OCI-LY7 (cell line): ENCODE results near the gene NOM1. TPM values are rescaled to one million over a fixed set of nuclear protein-coding genes. Genes with fewer than 3 reads are reported as not detected.

Experiments used
- BruUV-seq: library from RNA; stranded (reverse); fragments of 400-500 nt; replicated peaks from 2 replicates; lab custom pipeline; 2021; lab: Mats Ljungman, UMichigan
- CTCF ChIA-PET: fragments of 300-600 bp; sonication (Branson Sonifier 250); formaldehyde crosslinking; loops from one replicate; lab custom pipeline; 2022; ENCODE audit warnings: antibody characterized with exemption; ENCODE audit not compliant: unreplicated experiment; lab: Charles Lee
- POLR2A ChIA-PET: fragments of 300-600 bp; sonication (Branson Sonifier 250); formaldehyde crosslinking; loops from one replicate; lab custom pipeline; 2022; ENCODE audit warnings: antibody characterized with exemption; lab: Charles Lee
- DNase-seq: peaks from one replicate; pipeline ENCODE4 v3.0.0-alpha.2; 2015; ENCODE audit warnings: low spot score
- H2AFZ ChIP-seq: fragments of 200-600 bp; sonication (generic), shearing (Covaris generic); 2 replicates; pipeline ENCODE4 v1.6.1; 2014; ENCODE audit warnings: mild to moderate bottlenecking, antibody characterized with exemption, low read length, moderate library complexity
- H3K27ac ChIP-seq: fragments of 200-600 bp; sonication (generic); 2 replicates; pipeline ENCODE4 v1.5.1; 2014; ENCODE audit warnings: mixed run types, low read depth, mild to moderate bottlenecking, moderate library complexity, low read length, inconsistent platforms; ENCODE audit not compliant: poor library complexity, severe bottlenecking
- H3K36me3 ChIP-seq: fragments of 200-600 bp; sonication (generic); 2 replicates; pipeline ENCODE4 v1.6.1; 2014; ENCODE audit warnings: mild to moderate bottlenecking, antibody characterized with exemption, low read length, moderate library complexity, mixed read lengths; ENCODE audit not compliant: insufficient read depth
- H3K4me1 ChIP-seq: fragments of 200-600 bp; sonication (generic); 2 replicates; pipeline ENCODE4 v1.5.1; 2014; ENCODE audit warnings: mild to moderate bottlenecking, low read length; ENCODE audit not compliant: insufficient read depth, poor library complexity, severe bottlenecking
- H3K4me2 ChIP-seq: fragments of 200-600 bp; sonication (generic); 2 replicates; pipeline ENCODE4 v1.6.1; 2014; ENCODE audit warnings: mild to moderate bottlenecking, low read length
- H3K4me3 ChIP-seq: fragments of 200-600 bp; sonication (generic); 2 replicates; pipeline ENCODE4 v1.5.1; 2014; ENCODE audit warnings: mild to moderate bottlenecking, low read depth, low read length; ENCODE audit not compliant: poor library complexity, severe bottlenecking
- H3K79me2 ChIP-seq: fragments of 200-600 bp; sonication (generic); 2 replicates; pipeline ENCODE4 v1.6.1; 2016; ENCODE audit warnings: low read depth, mild to moderate bottlenecking, low read length, moderate library complexity, mixed read lengths; ENCODE audit not compliant: insufficient read depth
- H3K9me2 ChIP-seq: fragments of 200-600 bp; sonication (generic); 2 replicates; pipeline ENCODE4 v1.6.1; 2016; ENCODE audit warnings: mild to moderate bottlenecking, low read length, mixed read lengths; ENCODE audit not compliant: insufficient read depth
- H3K9me3 ChIP-seq: fragments of 200-600 bp; sonication (generic); 2 replicates; pipeline ENCODE4 v1.6.1; 2014; ENCODE audit warnings: mild to moderate bottlenecking, mixed run types, low read length, mixed read lengths
- H4K20me1 ChIP-seq: fragments of 200-600 bp; sonication (generic); 2 replicates; pipeline ENCODE4 v1.6.1; 2014; ENCODE audit warnings: mild to moderate bottlenecking, antibody characterized with exemption, low read length, moderate library complexity, mixed read lengths; ENCODE audit not compliant: insufficient read depth
- EZH2phosphoT487 ChIP-seq: fragments of 200-600 bp; sonication (generic); IDR thresholded peaks from 2 replicates; pipeline ENCODE4 v1.6.1; 2018; ENCODE audit warnings: low read depth, borderline replicate concordance, mild to moderate bottlenecking, mixed run types, antibody characterized with exemption, low read length, moderate library complexity, mixed read lengths
- intact Hi-C: fragments of 100-400 bp; cut with micrococcal nuclease; formaldehyde crosslinking; loops from one replicate; pipeline ENCODE4 v1.10.0; 2022; ENCODE audit not compliant: unreplicated experiment
- total RNA-seq, 2 experiments: library from RNA; depleted of rRNA in 1 of 2; stranded (reverse); fragments of >200 nt in 1 of 2; shearing (Covaris generic) in 1 of 2; gene quantifications; 2 replicates each; pipeline ENCODE4 v1.2.3, GENCODE V29; 2014 to 2022
- TF ChIP-seq, protein P1 (sequence below): fragments of 200-600 bp; sonication (generic); conservative IDR thresholded peaks from 2 replicates; pipeline ENCODE4 v1.5.1; 2014; ENCODE audit warnings: mild to moderate bottlenecking, antibody characterized with exemption, low read length, moderate library complexity, mixed read lengths

NOM1 gene
- total RNA-seq, 2 experiments from 2014 or later = 40.2 to 59.9 TPM

GRCh38 chr7:157013602-157014549 lies 64.4 kb downstream of the NOM1 start:
- ChIA-PET POLR2A (interaction anchor here (1.0 to 1.1 kb wide), 2 partner anchors 9 to 52 kb away, joined by 3 read pairs; no protein-coding TSS in a partner anchor), CTCF (no interaction called here)
- no peaks in the 10 kb centered on the region for H3K79me2 ChIP-seq
- H4K20me1 ChIP-seq = no peaks in the 10 kb centered on the region; the same call in 1 of the 2 replicates
- BruUV-seq = no TSS peak
- H3K4me1 ChIP-seq = peaks cover 37% of the 10 kb centered on the region
- no peaks in the 10 kb centered on the region for H3K36me3 ChIP-seq
- no peak overlapping the region for H2AFZ ChIP-seq
- TF ChIP-seq, protein P1, sequence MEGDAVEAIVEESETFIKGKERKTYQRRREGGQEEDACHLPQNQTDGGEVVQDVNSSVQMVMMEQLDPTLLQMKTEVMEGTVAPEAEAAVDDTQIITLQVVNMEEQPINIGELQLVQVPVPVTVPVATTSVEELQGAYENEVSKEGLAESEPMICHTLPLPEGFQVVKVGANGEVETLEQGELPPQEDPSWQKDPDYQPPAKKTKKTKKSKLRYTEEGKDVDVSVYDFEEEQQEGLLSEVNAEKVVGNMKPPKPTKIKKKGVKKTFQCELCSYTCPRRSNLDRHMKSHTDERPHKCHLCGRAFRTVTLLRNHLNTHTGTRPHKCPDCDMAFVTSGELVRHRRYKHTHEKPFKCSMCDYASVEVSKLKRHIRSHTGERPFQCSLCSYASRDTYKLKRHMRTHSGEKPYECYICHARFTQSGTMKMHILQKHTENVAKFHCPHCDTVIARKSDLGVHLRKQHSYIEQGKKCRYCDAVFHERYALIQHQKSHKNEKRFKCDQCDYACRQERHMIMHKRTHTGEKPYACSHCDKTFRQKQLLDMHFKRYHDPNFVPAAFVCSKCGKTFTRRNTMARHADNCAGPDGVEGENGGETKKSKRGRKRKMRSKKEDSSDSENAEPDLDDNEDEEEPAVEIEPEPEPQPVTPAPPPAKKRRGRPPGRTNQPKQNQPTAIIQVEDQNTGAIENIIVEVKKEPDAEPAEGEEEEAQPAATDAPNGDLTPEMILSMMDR = no peak
- TF ChIP-seq EZH2phosphoT487 = no peak
- no peak overlapping the region for H3K4me2 ChIP-seq
- H3K4me3 ChIP-seq = no peak overlapping the region
- intact Hi-C loops = no loop called here
- no peak overlapping the region for H3K27ac ChIP-seq
- DNase-seq = no peak
- no peaks in the 10 kb centered on the region for H3K9me3 ChIP-seq
- no peaks in the 10 kb centered on the region for H3K9me2 ChIP-seq

DNA sequence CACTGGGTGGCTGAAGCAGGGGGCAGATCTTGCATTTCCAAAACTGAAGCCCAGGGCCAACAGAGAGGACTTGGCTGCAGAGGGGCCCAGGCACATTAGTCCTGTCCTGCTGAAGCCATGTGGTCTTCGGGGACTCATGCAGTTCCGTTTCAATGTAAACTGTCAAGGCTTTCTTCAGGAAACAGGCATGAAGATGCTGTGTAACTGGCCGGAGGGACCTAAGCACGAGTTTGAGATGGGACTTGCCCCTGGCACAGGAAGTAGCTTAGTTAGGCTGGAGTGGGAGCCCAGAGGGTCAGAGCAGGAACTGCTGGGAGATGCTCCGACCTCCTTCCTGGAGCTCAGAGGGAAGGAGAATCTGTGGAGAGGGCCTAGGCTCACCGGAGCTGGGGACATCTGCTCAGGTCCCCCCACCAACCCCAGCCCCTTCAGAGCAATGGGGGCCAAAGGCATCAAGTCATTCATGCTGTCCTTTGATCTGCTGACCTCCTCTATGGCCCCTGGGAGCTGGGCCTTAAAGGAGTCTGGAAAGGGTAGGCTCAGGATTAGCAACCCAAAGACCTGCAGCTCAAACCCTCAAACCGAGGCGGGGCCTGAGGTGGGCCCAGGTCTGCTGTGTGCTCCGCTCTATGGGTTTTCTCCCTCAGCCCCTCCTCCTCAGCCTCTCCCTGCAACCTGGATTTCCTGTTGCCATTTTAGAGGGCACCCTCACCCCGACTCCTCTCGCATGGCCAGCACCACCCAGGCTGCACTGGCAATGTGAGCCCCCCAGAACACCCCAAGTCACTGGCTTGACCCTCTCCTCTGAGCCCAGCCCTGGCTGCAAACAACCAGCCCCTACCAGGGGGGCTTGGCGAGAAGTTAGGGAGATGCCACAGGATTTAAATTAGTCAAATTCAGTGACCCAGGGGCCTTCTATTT lies 65.4 kb downstream of the NOM1 start:
- H3K4me1 ChIP-seq = peaks cover 37% of the 10 kb centered on the region
- no peak for DNase-seq
- no peaks in the 10 kb centered on the region for H3K79me2 ChIP-seq
- no peaks in the 10 kb centered on the region for H3K9me2 ChIP-seq
- no peaks in the 10 kb centered on the region for H3K36me3 ChIP-seq
- H4K20me1 ChIP-seq = no peaks in the 10 kb centered on the region
- ChIA-PET POLR2A (interaction anchor here (0.5 to 1.1 kb wide), 3 partner anchors 10 to 248 kb away, joined by 3 read pairs; no protein-coding TSS in a partner anchor), CTCF (no interaction called here)
- H3K9me3 ChIP-seq = no peaks in the 10 kb centered on the region
- 0 out of 2 replicates have a peak overlapping the region, but pooled peaks have one; percentile 33 for H2AFZ ChIP-seq
- no peak overlapping the region for H3K27ac ChIP-seq
- peak overlapping the region; percentile 14; the same call in 1 of the 2 replicates for H3K4me2 ChIP-seq
- intact Hi-C loops = no loop called here
- TF ChIP-seq EZH2phosphoT487 = no peak
- TF ChIP-seq, protein P1 = no peak
- no TSS peak for BruUV-seq
- no peak overlapping the region for H3K4me3 ChIP-seq
